Chondrocyte (in vitro differentiated cells): ENCODE data around the gene SPON1. TPM values are rescaled to one million over a fixed set of nuclear protein-coding genes. Genes with fewer than 3 reads are reported as not detected.

Experiments
- DNase-seq: peaks from one replicate; pipeline ENCODE4 v3.0.0; 2021; ENCODE audit warnings: mixed read lengths, low spot score
- H3K27ac Mint-ChIP-seq: one replicate; pipeline ENCODE4 v1.8.0; 2021; ENCODE audit warnings: mild to moderate bottlenecking, moderate library complexity, mixed read lengths; ENCODE audit not compliant: unreplicated experiment
- H3K27me3 Mint-ChIP-seq: 2 replicates; pipeline ENCODE4 v1.8.0; 2021; ENCODE audit warnings: low read depth, mixed read lengths
- H3K36me3 Mint-ChIP-seq: 2 replicates; pipeline ENCODE4 v1.8.0; 2021; ENCODE audit warnings: low read depth, mixed read lengths
- H3K4me1 Mint-ChIP-seq: 2 replicates; pipeline ENCODE4 v1.8.0; 2021; ENCODE audit warnings: low read depth, mild to moderate bottlenecking, mixed read lengths
- H3K4me3 Mint-ChIP-seq: one replicate; pipeline ENCODE4 v1.8.0; 2021; ENCODE audit warnings: mild to moderate bottlenecking, moderate library complexity, mixed read lengths; ENCODE audit not compliant: unreplicated experiment
- H3K9me3 Mint-ChIP-seq: 2 replicates; pipeline ENCODE4 v1.8.0; 2021; ENCODE audit warnings: low read depth, mixed read lengths
- CTCF ChIP-seq: fragments of 200-600 bp; sonication (generic); IDR thresholded peaks from 2 replicates; pipeline ENCODE4 v1.5.0; 2021; ENCODE audit warnings: antibody characterized with exemption, mild to moderate bottlenecking, moderate library complexity
- total RNA-seq: library from RNA; stranded (reverse); gene quantifications from 3 replicates; pipeline ENCODE4 v1.2.1, GENCODE V29; 2021

The SPON1 gene
- total RNA-seq, 1 donor from 2014 or later: 0.10 TPM

DNA sequence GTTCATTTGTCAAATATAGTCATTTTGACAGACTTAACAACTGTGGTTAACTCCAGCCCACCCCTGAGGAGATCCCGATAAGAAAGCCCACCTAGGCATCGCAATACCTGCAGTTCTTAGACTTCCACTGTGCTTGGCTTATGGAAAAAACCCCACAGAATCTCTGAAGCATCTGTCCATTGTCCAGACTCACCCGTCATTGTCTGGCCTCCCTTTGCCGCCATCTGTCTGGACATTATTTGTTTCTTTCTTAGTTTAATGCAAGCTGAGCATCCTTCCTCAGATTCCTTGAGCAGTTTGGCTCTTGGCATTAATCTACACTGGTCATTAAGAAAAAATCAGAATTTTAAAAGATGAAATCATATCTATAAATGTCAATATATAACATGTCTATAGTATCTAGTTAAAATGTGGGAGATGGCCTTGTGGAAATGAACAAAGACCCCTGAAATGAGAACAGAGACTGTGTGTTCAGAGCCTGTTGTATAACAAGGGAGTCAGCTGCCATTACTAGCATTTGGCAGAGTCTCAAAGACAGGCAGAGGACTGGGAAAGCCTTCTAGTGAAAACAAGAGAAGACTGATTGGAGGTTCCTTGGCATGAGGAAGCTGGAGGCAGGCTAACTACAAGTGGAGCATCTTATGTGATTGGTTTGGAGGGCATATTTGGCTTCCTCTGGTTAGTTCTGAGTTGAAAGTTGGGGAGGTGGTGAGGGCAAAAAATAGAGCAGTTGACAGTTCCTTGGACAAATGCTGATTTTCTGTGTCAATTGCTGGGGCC lies 80.4 kb downstream of the SPON1 start:
- no peak for DNase-seq
- no peak overlapping the region for H3K27ac Mint-ChIP-seq
- H3K36me3 Mint-ChIP-seq: no peaks in the 10 kb centered on the region
- H3K4me1 Mint-ChIP-seq: no peaks in the 10 kb centered on the region
- H3K4me3 Mint-ChIP-seq: no peak overlapping the region
- H3K9me3 Mint-ChIP-seq: peaks cover 6% of the 10 kb centered on the region
- no peak for TF ChIP-seq CTCF
- peaks cover 9% of the 10 kb centered on the region for H3K27me3 Mint-ChIP-seq

DNA sequence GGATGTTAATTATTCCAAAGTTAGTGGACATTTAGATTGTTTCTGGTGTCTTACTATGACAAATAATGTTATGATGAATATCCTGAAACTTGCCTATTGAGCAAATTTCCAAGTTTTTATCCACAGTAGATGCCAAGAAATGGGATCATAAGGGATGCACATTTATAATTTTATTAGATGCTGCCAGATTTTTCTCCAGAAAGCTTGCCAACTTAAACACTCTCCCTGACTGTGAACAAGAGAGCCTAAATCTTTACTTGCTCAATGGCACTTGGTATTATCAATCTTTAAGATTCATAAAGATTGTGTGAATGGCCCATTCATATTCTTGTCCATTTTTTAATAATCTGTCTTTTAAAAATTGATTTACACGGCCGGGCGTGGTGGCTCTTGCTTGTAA lies 82.4 kb downstream of the SPON1 start:
- H3K4me1 Mint-ChIP-seq: no peaks in the 10 kb centered on the region
- no peaks in the 10 kb centered on the region for H3K36me3 Mint-ChIP-seq
- H3K4me3 Mint-ChIP-seq: no peak overlapping the region
- peaks cover 3% of the 10 kb centered on the region for H3K9me3 Mint-ChIP-seq
- no peak for DNase-seq
- no peak overlapping the region for H3K27ac Mint-ChIP-seq
- no peak for TF ChIP-seq CTCF
- peaks cover 14% of the 10 kb centered on the region for H3K27me3 Mint-ChIP-seq

GRCh38 chr11:14045417-14045816 lies 82.9 kb downstream of the SPON1 start:
- H3K9me3 Mint-ChIP-seq: no peaks in the 10 kb centered on the region
- H3K4me1 Mint-ChIP-seq: no peaks in the 10 kb centered on the region
- H3K27ac Mint-ChIP-seq: no peak overlapping the region
- no peak for TF ChIP-seq CTCF
- H3K36me3 Mint-ChIP-seq: no peaks in the 10 kb centered on the region
- no peak overlapping the region for H3K4me3 Mint-ChIP-seq
- H3K27me3 Mint-ChIP-seq: peaks cover 12% of the 10 kb centered on the region
- no peak for DNase-seq

DNA sequence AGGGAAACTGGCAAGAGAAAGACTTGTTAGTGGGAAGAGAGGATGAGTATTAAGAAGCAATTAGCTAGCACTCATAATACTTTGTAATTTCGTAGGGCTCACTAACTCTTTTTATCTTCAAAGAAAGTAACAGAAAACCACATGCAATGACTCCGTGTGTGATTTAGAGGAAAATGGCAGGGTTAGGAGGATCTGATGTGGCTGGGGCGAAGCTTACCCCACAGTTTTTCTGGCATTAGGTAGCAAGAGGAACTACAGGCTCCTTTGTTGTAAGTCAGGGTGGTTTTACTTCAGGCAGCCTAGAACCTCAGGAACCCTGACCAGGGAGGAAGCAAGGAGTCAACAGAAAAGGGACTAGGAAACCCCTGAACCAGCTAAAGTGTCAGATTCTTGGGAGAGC lies 89.7 kb downstream of the SPON1 start:
- Mint-ChIP-seq H3K9me3 (no peaks in the 10 kb centered on the region), H3K4me3 (no peak overlapping the region), H3K36me3 (no peaks in the 10 kb centered on the region), H3K27me3 (peaks cover 17% of the 10 kb centered on the region), H3K27ac (no peak overlapping the region), H3K4me1 (no peaks in the 10 kb centered on the region)
- no peak for DNase-seq
- no peak for TF ChIP-seq CTCF

DNA sequence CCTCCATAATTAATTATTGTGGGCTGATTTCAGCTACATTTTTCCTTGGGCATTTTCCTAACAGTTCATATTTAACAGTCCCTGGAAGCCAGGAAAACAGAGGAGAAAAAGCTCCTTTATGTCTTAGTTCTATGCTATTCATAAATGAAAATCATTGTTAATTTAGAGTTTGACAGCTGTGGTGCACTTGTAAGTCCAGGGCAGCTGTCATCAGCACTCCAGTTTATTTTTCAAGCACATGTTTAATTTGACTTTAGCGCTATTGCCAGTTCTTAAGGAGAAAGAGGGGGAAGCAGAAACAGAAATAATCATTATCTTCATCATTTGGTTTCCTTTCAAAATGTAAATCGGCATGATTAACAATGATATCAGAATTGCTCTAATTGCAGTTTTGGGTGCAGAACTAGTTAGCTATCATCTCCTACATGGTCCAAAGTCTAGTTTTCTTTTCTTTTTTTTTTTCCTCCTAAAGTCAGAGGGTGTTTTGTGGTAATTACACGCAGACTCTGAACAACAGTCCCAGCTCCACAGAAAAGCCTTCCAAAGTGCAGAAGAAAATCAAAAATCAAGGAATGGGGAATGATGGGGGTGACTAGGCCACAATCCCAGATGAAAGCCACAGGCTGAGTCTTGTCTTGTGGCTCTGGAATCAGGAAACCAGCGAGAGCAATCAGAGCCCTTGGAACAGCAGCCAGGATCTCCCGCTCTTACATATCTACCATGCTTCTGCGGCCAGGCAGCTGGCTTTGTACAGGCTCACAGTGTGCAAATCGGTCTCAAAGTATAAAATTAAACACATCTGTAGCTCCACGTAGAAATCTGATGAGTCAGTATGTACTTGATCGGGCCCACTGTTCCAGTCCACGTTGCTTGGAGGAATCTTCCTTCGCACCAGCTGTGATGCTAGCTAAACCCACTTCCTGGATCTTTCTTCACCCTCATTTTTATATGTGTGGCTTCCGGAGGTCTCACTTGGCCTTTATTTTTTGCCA lies 91.9 kb downstream of the SPON1 start:
- TF ChIP-seq CTCF: no peak
- no peak overlapping the region for H3K4me3 Mint-ChIP-seq

More for the DNA sequence above, 91.9 kb downstream of the SPON1 start:
- no peaks in the 10 kb centered on the region for H3K9me3 Mint-ChIP-seq
- peaks cover 18% of the 10 kb centered on the region for H3K27me3 Mint-ChIP-seq
- no peak overlapping the region for H3K27ac Mint-ChIP-seq
- no peaks in the 10 kb centered on the region for H3K4me1 Mint-ChIP-seq
- H3K36me3 Mint-ChIP-seq: no peaks in the 10 kb centered on the region
- DNase-seq: no peak
